Panc1 (cell line): ENCODE data around the gene BFSP1.

Experiments
- POLR2AphosphoS5 ChIP-seq: IDR thresholded peaks from 2 replicates; pipeline ENCODE4 v1.6.1; 2012; ENCODE audit warnings: mild to moderate bottlenecking, low read depth, low read length, moderate library complexity
- SIN3A ChIP-seq: IDR thresholded peaks from 2 replicates; pipeline ENCODE4 v1.6.1; 2012; ENCODE audit warnings: low read depth, mild to moderate bottlenecking, low read length, moderate library complexity, borderline replicate concordance; ENCODE audit not compliant: insufficient read depth
- TCF7L2 ChIP-seq: IDR thresholded peaks from 2 replicates; pipeline ENCODE4 v1.6.1; 2011; ENCODE audit warnings: mild to moderate bottlenecking, low read depth, low read length, inconsistent platforms
- TF ChIP-seq, protein P1 (sequence below): fragments of 450-650 bp; IDR thresholded peaks from 2 replicates; pipeline ENCODE4 v1.5.1; 2017; ENCODE audit warnings: mild to moderate bottlenecking

DNA sequence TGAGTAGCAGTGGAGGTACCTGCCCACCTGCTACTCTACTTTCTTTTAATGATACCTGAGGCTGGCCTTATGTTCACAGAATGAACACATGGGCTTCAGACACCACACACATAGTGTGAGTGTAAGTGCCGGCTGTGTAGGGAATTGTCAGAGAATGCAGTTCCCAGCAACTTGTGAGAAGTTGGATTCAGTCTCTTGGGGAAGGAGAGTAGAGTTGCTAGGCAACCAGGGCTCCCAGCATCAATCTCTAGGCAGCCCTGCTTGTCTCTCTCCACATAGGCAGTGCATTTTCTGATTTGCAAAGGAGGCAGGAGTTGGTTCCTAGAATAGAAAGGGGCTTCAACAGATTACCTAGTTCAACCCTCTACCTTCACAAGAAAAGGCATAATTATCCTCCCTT is 74.1 kb downstream of the BFSP1 start:
- TF ChIP-seq, protein P1, sequence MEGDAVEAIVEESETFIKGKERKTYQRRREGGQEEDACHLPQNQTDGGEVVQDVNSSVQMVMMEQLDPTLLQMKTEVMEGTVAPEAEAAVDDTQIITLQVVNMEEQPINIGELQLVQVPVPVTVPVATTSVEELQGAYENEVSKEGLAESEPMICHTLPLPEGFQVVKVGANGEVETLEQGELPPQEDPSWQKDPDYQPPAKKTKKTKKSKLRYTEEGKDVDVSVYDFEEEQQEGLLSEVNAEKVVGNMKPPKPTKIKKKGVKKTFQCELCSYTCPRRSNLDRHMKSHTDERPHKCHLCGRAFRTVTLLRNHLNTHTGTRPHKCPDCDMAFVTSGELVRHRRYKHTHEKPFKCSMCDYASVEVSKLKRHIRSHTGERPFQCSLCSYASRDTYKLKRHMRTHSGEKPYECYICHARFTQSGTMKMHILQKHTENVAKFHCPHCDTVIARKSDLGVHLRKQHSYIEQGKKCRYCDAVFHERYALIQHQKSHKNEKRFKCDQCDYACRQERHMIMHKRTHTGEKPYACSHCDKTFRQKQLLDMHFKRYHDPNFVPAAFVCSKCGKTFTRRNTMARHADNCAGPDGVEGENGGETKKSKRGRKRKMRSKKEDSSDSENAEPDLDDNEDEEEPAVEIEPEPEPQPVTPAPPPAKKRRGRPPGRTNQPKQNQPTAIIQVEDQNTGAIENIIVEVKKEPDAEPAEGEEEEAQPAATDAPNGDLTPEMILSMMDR: no peak
- no peak for TF ChIP-seq TCF7L2
- TF ChIP-seq POLR2AphosphoS5: no peak
- TF ChIP-seq SIN3A: no peak
